Peyer's patch (tissue), 4 donors: Measurements from ENCODE around the gene DCAF11.

Experiments
- POLR2A ChIP-seq, 2 donors: fragments of 450-650 bp; IDR thresholded peaks; one replicate each; pipeline ENCODE4 v1.5.1; 2017; ENCODE audit warnings: antibody characterized with exemption in 2 of 2, mild to moderate bottlenecking in 2 of 2, moderate library complexity in 2 of 2
- TF ChIP-seq, protein P1 (sequence below), 6 experiments: fragments of 450-650 bp in 4 of 6; fragments of 200-600 bp in 2 of 6; sonication (generic) in 1 of 6; IDR thresholded peaks; one replicate each; pipeline ENCODE4 v1.5.1; 2017 to 2019; ENCODE audit warnings: antibody characterized with exemption in 6 of 6, mild to moderate bottlenecking in 3 of 6, moderate library complexity in 1 of 6

GRCh38 chr14:24086193-24086955, 28.2 kb upstream of the DCAF11 start:
- TF ChIP-seq, protein P1, sequence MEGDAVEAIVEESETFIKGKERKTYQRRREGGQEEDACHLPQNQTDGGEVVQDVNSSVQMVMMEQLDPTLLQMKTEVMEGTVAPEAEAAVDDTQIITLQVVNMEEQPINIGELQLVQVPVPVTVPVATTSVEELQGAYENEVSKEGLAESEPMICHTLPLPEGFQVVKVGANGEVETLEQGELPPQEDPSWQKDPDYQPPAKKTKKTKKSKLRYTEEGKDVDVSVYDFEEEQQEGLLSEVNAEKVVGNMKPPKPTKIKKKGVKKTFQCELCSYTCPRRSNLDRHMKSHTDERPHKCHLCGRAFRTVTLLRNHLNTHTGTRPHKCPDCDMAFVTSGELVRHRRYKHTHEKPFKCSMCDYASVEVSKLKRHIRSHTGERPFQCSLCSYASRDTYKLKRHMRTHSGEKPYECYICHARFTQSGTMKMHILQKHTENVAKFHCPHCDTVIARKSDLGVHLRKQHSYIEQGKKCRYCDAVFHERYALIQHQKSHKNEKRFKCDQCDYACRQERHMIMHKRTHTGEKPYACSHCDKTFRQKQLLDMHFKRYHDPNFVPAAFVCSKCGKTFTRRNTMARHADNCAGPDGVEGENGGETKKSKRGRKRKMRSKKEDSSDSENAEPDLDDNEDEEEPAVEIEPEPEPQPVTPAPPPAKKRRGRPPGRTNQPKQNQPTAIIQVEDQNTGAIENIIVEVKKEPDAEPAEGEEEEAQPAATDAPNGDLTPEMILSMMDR (IDR thresholded peaks at IDR 0.05): no peak
- TF ChIP-seq POLR2A (IDR thresholded peaks at IDR 0.05): no peak
